GM15510 (cell line): Measurements from ENCODE around the gene AFAP1.

Experiments
- POLR2A ChIP-seq: IDR thresholded peaks from 3 replicates; pipeline ENCODE4 v1.6.1; 2011; ENCODE audit warnings: borderline replicate concordance; ENCODE audit not compliant: insufficient read length; ENCODE audit errors: extremely low read depth

Gene AFAP1

GRCh38 chr4:7944599-7945220 is 5.0 kb upstream of the AFAP1 start:
- TF ChIP-seq POLR2A = no peak

- no peak for TF ChIP-seq POLR2A
These were observed 3.5 kb upstream of the AFAP1 start for GRCh38 chr4:7943211-7943610.

GRCh38 chr4:7941965-7942496 is 2.4 kb upstream of the AFAP1 start:
- TF ChIP-seq POLR2A = no peak

- no peak for TF ChIP-seq POLR2A
These were observed 1.7 kb upstream of the AFAP1 start for GRCh38 chr4:7941111-7941964.

- no peak for TF ChIP-seq POLR2A
These were observed 868 bp downstream of the AFAP1 start for GRCh38 chr4:7938609-7939376.

GRCh38 chr4:7938266-7938608 is 1.4 kb downstream of the AFAP1 start:
- no peak for TF ChIP-seq POLR2A

- TF ChIP-seq POLR2A = no peak
These were observed 2.7 kb downstream of the AFAP1 start for GRCh38 chr4:7937006-7937405.

GRCh38 chr4:7933651-7934510 is 5.8 kb downstream of the AFAP1 start:
- TF ChIP-seq POLR2A = no peak

- TF ChIP-seq POLR2A = no peak
These were observed 7.4 kb downstream of the AFAP1 start for GRCh38 chr4:7932287-7932686.

GRCh38 chr4:7929118-7929951 is 10.3 kb downstream of the AFAP1 start:
- TF ChIP-seq POLR2A = no peak

GRCh38 chr4:7928711-7929110 is 10.9 kb downstream of the AFAP1 start:
- no peak for TF ChIP-seq POLR2A

GRCh38 chr4:7926822-7927221 is 12.8 kb downstream of the AFAP1 start:
- no peak for TF ChIP-seq POLR2A

- no peak for TF ChIP-seq POLR2A
These were observed 15.1 kb downstream of the AFAP1 start for GRCh38 chr4:7924570-7924969.

GRCh38 chr4:7924163-7924562 is 15.5 kb downstream of the AFAP1 start:
- TF ChIP-seq POLR2A = no peak

- no peak for TF ChIP-seq POLR2A
These were observed 17.2 kb downstream of the AFAP1 start for GRCh38 chr4:7922466-7922865.
